Mucosa of gallbladder (tissue), 1 donor: Measurements from ENCODE around the gene IL10RA. TPM values are rescaled to one million over a fixed set of nuclear protein-coding genes. Genes with fewer than 3 reads are reported as not detected.
"Not testable (repeated sequence)": the region's sequence is repeated elsewhere in the genome, so short reads cannot be mapped to it uniquely, and the experiment has no call there.

Experiments
- DNase-seq: peaks from one replicate; pipeline ENCODE4 v3.0.0-alpha.2; 2020; ENCODE audit warnings: low spot score
- total RNA-seq: library from RNA; stranded (reverse); gene quantifications from one replicate; pipeline ENCODE4 v1.2.1, GENCODE V29; 2021
- donor health status: DM: no; HTN: no; CAD: no.

IL10RA gene
- total RNA-seq, result 29.3 TPM

DNA sequence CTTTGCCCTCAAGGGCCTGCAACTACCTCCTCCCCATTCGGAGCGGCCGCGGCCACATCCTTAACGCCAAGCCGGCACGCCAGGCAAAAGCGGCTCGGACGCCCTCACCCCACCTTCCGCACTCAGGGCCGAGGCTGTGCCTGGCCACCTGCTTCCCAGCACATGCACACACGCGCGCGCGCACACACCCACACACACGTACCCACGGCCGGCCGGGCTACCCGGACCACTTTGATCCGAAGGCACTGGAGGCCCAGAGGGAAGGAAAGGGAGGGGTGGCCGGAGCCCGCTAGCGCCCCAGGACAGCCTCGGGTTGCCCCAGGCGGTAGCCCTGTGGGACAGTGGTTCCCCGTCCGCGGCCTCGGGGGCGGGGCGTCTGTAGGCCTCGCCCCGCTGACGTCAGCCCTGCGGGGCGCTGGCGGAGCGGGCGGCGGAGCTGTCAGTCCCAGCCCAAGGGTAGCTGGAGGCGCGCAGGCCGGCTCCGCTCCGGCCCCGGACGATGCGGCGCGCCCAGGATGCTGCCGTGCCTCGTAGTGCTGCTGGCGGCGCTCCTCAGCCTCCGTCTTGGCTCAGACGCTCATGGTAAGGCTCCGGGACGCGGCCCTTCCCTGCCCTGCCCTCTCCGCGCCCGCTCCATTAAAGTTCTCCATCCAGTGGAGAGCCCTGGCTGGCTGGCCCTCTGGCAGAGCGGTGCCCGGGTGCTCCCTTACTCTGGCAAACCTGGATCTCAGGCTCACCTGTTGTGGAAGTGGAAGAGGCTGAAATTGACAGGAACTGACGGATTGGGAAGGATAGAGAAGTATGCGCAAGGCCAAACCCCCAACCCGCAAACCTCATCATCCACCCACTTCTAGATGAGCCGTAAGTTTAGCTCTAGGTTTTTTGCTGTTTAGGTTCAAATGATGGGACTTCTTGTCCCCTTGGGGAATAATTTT is at the start of gene IL10RA:
Gene IL10RA (plus strand): TSS at position 442 of the 935 bp plus-strand sequence. CDS start 74 bp downstream, at position 516.
- DNase-seq, result peak; percentile 87

DNA sequence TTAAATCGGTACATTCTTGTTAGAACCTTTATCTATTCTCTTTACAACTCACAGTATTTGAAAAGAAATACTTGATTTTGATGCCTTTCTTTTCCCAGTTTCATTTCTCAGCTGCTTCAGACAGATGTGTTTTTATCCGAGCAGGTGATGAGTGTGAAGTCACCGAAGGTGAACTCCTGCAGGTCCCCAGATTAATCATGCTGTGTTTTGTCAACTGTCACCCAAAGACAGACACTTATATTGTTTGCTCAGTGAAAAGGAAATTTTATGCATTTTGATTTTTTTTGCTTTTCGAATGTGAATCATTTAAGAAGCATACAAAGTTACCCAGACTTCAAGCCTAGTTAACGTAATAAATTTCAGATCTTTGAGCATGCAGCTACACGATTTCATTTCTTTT is 49.2 kb upstream of the IL10RA start:
- no peak for DNase-seq

DNA sequence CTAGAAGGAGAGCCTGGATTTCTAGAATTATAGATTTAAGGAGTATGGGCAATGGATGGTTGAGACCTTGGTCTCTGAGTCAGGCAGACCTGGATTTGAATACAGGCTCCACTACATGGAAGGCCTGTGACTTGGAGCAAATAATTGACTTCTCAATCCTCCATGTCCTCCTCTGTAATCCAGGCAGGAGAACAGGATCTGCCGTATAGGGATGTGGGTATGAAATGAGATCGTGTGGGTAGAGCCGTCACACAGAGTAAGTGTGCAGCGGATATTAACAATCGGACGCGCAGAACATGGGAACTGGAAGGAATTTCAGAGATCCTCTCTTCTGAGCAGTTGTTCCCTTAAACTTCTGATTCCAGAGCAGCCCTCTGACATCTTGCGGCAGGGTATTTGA is 45.5 kb upstream of the IL10RA start:
- peak; percentile 7 for DNase-seq

DNA sequence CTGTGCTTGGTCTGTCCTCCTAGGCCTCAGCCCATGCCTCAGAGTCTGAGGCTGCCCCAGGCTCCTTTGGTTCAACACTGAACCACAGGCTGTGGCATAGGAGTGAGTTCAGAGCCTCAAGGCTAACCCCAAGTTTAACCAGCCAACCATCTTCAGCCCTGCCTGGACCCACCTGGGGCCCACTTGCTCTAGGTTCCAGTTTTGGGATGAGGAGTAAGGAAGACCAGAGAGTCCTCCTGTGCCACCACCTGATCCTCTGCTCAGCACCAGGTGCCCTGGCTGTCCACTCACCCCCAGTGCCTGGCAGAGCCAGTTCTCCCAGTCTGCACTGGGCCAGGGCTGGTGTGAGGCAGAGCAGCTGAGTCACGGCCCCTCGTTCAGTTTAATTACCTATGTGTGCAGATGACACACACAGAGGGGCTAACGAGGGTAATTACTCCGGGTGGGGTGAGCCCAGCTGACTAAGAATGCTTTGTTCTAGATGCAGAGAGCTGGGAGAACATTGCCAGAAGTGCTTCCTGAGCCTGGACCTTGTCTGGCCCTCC is 45.0 kb upstream of the IL10RA start:
- peak; percentile 6 for DNase-seq

DNA sequence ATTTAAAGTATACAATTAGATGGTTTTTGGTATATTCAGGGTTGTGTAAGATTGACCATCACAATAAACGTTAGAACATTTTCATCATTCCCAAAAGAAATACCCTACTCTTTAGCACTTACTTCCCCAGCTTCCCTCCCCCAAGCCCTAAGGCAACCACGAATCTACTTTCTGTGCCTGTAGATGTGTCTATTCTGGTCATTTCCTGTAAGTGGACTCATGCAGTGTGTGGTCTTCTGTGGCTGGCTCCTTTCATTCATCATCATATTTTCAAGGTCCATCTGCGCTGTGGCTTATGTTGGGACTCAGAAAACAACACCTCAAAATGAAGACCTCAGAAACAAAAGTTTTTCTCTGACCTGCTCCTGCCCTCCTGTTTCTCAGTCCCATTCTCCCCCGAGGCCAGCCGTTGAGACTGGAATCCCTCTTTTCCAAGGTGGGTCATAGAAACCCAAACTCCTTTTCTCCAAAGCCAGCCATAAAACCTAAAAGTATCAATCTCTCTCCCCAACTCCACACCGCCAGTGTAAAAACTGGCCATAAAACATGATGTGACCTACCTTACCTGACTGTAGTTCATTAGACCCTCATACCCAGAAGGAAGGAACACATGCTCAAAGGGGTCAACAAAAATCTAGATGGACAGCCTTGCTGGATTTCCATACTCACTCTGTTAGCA is 44.1 kb upstream of the IL10RA start:
- DNase-seq, result peak; percentile 1

DNA sequence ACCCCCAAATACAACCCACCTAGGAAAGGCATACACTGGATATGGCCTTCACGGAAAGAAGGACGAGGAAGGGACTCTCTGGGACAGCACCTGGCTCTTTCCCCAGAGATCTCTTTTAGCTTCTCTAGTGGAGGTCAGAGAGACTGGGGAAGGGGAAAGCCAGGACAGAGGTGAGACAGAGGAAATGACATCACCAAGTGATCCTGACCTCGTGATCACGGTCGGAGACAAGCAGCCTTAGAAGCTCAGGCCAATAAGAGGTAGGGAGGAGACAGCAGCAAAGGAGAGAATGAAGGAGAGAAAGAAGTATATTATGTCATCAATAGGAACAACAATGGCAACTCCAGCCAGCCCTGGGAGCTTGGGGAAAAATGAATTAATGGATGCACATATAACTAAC is 41.6 kb upstream of the IL10RA start:
- no peak for DNase-seq

DNA sequence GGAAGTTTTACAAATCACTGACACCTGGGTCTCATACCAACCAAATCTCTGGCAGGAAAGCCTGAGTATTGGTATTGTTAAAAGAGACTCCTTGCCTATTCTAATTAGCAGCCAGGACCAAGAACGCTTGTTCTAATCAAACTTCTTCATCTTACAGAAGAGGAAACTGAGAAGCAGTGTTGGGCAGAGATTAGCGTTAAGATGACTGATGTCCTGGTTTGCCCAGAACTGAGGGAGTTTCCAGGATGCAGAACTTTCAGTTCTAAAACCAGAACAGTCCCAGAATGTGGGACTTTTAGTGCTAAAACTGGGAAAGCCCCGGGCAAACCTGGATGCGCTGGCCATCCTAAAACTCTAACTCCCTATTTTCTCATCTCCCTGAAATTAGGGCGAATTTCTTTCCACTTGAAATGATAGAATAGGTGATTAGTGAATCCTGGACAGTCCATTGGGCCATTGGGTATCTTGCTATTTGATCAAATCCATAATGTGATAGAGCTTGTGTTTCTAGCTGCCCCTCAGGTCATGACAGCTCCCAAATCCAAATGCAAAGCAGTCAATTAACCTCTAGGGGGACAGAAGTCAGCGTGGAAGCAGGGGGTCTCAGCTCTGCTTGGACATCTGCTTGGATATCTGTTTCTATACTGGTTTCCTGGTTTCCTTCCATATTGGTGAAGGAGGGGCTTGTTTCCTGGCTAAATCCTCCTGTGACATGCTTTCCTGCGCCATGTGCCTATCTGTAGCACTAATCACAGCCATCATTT is 41.0 kb upstream of the IL10RA start:
- DNase-seq, result no peak

DNA sequence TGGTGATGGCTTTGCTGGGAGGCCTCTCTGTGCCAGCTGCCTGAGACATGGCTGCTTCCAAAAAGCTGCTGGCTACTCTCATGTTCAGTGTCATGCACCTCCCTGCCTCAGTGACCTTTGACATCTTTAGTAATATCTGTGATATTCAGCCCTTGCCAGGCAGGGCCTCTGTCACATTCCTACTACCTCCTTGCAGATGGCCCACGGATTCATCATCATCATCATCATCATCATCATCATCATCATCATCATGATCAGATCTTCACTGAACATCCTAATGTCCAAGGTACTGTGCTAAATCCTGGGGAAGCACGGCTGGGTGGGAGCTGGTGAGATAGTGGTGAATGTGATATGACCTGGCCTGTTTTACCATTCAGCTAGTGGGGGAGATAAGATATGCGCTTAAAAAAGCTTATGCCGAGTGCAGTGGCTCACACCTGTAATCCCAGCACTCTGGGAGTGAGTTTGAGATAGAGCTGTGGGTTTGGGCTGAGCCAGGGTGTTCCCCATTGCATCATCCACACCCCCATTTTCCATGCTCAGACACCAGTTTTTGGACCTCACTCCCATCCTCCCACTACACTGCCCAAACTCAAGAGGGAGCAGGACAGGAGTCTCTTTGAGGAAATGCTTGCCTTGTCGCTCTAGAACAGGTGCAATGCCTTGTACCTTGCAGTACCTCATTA is 39.9 kb upstream of the IL10RA start:
- DNase-seq, result no peak

DNA sequence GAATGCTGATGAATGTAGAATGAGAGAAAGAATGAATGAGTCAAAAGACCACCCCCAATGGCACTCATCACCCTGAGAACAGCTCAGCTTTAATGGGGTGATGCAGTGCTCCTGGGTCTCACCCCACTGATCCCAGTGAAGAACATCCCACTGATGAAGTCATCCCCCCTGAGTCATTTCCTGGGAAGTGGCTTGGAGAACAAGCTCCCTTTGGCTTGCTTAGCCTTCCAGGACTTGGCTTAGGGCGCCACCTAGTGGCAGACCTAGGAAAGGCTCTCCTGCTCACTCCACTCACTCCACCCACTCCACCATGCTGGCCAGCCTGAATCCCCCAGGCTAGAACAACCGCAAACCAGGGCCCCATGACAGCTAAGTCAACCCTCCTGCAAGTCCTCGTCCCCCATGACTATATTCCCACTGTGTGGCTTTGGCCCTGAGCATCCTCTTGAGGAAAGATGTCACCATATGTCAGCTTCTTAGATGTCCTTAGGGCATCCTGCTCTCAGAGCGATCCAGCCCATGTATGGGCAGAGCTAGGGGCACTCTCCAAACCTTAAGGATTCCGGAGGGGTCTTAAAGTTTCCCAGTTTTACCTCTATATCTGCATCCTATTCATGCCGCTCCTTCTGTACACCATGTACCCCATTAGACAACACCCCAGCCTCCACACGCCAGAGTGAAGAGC is 39.2 kb upstream of the IL10RA start:
- peak; percentile 88 for DNase-seq

DNA sequence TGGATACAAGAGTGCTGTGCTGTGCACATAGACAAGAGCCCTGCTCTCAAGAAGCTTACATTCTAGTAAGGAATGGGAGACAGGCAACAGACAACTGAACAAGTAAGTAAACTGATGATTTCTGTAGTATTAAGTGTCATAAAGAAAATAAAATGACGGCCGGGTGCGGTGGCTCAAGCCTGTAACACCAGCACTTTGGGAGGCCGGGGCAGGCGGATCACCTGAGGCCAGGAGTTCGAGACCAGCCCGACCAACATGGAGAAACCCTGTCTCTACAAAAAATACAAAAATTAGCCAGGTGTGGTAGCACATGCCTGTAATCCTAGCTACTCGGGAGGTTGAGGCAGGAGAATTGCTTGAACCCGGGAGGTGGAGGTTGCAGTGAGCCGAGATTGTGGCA is 38.4 kb upstream of the IL10RA start:
- DNase-seq, result not testable (repeated sequence)

DNA sequence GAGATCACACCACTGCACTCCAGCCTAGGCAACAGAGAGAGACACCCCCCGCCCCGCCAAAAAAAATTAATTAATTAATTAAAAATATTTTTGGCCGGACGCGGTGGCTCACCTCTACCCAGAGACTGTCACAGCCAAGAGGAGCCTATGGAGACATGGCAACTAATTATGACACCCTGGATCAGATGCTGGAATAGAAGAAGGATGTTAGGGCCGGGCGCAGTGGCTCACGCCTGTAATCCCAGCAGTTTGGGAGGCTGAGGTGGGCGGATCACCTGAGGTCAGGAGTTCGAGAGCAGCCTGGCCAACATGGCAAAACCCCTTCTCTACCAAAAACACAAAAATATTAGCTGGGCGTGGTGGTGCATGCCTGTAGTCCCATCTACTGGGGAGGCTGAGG is 37.7 kb upstream of the IL10RA start:
- not testable (repeated sequence) for DNase-seq

DNA sequence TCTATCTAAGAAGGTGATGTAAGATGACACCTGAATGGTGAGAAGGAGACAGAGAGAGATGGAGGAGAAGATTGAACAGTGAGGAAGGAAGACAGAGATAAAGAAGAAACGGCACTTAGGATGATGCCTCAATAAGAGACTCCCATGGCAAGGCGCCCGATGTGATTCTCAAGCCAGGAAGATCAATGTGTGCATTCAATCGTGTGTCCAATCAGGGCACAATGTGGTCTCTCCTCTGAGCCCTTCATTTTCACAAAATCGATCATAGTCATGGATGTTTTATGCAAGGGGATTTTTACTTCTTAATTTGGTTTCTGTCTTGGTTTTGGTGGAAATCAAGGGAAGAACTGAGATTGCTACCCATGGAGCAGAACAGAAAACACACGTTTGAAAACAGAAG is 37.1 kb upstream of the IL10RA start:
- DNase-seq, result no peak

DNA sequence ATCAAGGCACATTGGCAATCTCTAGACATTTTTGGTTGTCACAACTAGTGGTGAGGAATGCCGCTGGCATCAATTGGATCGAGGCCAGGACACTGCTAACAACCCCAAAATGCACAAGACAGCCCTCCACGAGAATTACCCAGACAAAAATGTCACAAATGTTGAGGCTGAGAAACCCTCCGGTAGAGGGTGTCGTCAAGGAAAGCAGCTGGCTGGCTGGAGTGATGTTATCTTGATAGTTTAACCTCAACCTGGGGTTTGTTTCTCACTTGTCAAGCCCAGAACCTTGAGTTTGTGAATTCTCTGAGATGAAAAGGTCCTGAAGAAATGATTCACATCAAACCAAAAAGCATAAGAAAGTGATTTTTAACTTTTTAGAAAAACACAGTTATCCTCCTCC is 35.9 kb upstream of the IL10RA start:
- peak; percentile 40 for DNase-seq

DNA sequence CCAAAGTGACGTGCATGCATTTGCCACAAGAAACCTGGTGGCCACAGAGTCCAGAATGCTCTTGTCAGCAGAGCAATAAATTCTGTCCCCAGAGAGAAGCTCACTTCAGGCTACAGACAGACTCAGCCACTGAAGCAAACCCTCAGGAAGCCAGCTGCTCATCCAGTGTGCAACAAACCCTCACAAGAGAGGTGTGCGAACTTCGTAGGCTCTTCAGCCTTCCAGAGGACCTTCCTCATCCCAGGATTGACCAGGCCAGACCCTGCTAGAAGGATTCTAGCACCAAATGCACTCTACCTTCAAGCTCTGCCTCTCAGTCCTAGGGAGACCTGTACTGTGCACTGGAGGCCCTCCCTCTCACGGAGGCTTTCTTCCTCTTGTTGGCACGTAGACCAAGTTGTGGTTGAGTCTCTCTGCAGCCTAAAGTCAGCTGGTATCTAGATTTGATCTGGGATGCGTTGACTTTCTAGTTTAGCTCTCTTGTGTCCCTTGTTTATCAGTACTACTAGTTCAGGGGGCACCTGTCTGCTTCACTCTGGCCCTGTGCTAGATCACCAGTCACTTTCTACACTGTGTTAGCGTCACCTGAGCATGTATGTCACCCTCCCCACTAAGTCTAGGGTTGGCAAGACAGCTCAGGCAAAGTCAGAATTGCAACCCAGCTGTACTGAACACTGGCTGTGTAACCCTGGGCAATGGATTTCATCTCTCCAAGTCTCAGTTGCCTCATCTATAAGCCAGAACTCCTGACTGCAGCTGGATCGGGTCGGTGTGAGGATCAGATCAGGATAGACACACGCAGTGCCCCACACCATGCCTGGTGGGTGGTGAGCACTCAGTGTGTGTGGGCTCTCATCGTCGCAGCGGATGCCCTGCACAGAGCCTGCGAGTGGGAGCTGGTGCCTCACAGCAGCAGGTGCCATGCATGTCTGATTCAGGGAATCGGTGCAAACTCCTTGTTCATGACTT is 34.9 kb upstream of the IL10RA start:
- no peak for DNase-seq

DNA sequence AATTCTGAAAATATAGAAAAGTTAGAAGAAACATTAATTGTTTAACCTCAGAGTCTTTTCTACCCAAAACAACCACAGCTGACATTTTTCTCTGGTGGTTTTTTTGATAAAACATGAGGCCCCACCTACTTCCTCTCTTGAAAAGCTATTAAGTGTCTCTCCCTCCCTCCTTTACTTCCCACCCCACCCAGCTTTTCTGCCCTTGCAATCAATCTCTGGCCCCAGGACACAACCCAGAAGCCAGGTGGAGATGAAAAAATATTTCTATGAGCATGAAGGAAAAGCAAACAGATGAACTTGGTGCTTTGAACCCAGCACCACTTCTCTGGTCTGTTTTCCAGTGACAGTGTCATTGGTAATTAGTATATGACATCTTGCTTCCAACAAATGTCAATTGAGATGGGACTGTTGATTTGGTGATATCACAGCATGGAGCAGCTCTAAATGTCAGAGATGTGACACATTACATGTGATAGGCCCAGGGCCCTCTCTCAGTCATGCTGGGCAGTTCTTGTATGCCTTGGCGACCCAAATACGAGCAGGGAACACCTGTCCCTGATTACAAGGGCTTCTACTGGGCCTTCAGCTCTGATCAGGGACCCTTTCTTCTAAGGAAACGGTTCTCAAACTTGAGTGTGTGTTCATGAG is 33.0 kb upstream of the IL10RA start:
- no peak for DNase-seq

DNA sequence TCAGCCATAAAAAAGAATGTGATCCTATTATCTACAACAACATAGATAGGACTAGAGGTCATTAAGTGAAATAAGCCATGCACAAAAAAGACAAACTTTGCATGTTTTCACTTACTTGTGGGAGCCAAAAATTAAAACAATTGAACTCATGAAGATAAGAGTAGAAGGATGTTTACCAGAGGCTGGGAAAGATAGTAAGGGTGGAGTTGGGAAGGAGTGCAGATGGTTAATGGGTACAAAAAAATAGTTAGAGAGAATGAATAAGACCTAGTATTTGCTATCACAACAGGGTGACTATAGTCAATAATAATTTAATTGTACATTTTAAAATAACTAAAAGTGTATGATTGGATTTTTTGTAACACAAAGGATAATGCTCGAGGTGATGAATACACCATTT is 27.2 kb upstream of the IL10RA start:
- DNase-seq, result no peak

DNA sequence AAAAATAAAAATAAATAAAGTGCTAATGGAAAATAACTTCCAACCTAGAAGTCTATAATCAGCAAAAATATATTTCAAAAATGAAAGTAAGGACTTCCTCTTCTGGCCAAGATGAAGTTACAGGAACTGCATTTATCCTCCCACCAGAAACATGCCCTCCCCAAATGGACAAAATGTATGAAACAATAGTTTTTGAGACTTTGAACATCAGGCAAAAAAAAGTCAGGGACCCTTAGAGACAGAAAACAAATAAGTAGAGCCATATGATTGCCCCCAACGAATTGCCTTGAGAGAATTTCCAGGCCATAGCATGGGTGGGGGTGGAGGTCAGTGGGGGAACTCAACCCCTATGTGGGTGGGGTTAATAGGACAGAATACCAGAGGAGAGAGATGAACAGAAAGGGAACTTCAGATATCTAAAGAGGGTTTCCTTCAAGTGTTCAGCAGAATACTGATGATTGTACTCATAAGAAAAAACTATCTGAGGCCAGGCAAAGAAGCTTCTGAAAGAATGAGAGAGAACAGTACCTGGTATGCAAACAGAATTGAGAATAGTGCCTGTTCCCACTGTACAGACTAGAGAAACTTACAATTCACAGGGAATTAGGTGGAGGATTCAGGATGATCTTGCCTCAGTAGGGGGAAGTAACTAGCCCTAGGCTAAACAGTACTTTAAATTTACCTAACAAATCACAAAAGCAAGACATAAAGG is 26.6 kb upstream of the IL10RA start:
- no peak for DNase-seq

DNA sequence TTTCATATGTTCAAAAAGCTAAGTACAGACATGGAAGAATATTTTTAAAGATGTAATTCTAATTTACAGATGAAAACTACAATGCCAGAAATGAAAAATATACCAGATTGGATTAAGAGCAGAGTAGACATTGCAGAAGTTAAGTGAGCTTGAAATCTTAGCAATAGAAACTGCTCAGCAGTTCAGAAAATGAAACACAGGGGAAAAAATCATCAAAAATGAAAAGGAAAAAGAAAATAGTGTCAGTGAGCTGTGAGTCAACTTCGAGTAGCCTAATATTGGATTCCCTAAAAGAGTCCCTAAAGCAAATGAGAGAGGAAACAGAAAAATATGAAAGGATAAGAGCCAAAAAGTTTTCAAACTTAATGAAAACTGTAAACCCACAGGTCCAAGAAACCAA is 25.8 kb upstream of the IL10RA start:
- DNase-seq, result no peak
